HepG2 (cell line): ENCODE results near the gene GNAI2. TPM values are rescaled to one million over a fixed set of nuclear protein-coding genes. Genes with fewer than 3 reads are reported as not detected.

ENCODE experiments used
- BCLAF1 ChIP-seq: fragments of 450-650 bp; IDR thresholded peaks from 2 replicates; pipeline ENCODE4 v1.6.1; 2017; ENCODE audit warnings: mild to moderate bottlenecking
- CC2D1A ChIP-seq: sonication (generic); formaldehyde crosslinking; IDR thresholded peaks from 2 replicates; pipeline ENCODE4 v1.8.1; 2023; ENCODE audit warnings: mild to moderate bottlenecking, missing genetic modification reagents
- CEBPZ ChIP-seq: IDR thresholded peaks from 2 replicates; pipeline ENCODE4 v1.6.1; 2012; ENCODE audit warnings: low read length, improper control_type of control experiment
- FOSL2 ChIP-seq: sonication (generic); formaldehyde crosslinking; IDR thresholded peaks from 2 replicates; pipeline ENCODE4 v1.4.0; 2020; ENCODE audit warnings: missing genetic modification reagents
- FOXO4 ChIP-seq: sonication (generic); formaldehyde crosslinking; conservative IDR thresholded peaks from 2 replicates; pipeline ENCODE4 v1.8.1; 2023; ENCODE audit warnings: missing genetic modification reagents
- MED1 ChIP-seq: sonication (generic); formaldehyde crosslinking; IDR thresholded peaks from 2 replicates; pipeline ENCODE4 v1.4.0; 2020; ENCODE audit warnings: missing genetic modification reagents
- MED13 ChIP-seq: sonication (generic); formaldehyde crosslinking; IDR thresholded peaks from 2 replicates; pipeline ENCODE4 v1.5.0; 2020; ENCODE audit warnings: missing genetic modification reagents
- NFE2L1 ChIP-seq: sonication (generic); formaldehyde crosslinking; IDR thresholded peaks from 2 replicates; pipeline ENCODE4 v1.4.0; 2020; ENCODE audit warnings: missing genetic modification reagents, mild to moderate bottlenecking, borderline replicate concordance
- NFKBIZ ChIP-seq: IDR thresholded peaks from 2 replicates; pipeline ENCODE4 v1.6.1; 2018; ENCODE audit warnings: missing genetic modification reagents, missing compliant biosample characterization
- POLR2AphosphoS2 ChIP-seq: IDR thresholded peaks from 2 replicates; pipeline ENCODE4 v1.6.1; 2011; ENCODE audit warnings: low read depth, low read length, improper control_type of control experiment
- PRDM4 ChIP-seq: sonication (generic); formaldehyde crosslinking; IDR thresholded peaks from 2 replicates; pipeline ENCODE4 v1.9.0; 2021; ENCODE audit warnings: missing genetic modification reagents, borderline replicate concordance
- TBX2 ChIP-seq: sonication (generic); formaldehyde crosslinking; IDR thresholded peaks from 2 replicates; pipeline ENCODE4 v1.5.0; 2020; ENCODE audit warnings: missing genetic modification reagents, mild to moderate bottlenecking, borderline replicate concordance
- TCF7L2 ChIP-seq: IDR thresholded peaks from 2 replicates; pipeline ENCODE4 v1.6.1; 2011; ENCODE audit warnings: mild to moderate bottlenecking, low read depth, low read length, moderate library complexity
- TFDP1 ChIP-seq: IDR thresholded peaks from 2 replicates; pipeline ENCODE4 v1.6.1; 2016; ENCODE audit warnings: missing compliant biosample characterization, missing genetic modification reagents, borderline replicate concordance
- ZFP90 ChIP-seq: sonication (generic); formaldehyde crosslinking; IDR thresholded peaks from 2 replicates; pipeline ENCODE4 v1.8.0; 2022; ENCODE audit warnings: missing genetic modification reagents, mild to moderate bottlenecking, inconsistent platforms, borderline replicate concordance
- ZNF562 ChIP-seq: sonication (generic); formaldehyde crosslinking; IDR thresholded peaks from 2 replicates; pipeline ENCODE4 v1.8.0; 2022; ENCODE audit warnings: missing genetic modification reagents, borderline replicate concordance
- ZNF563 ChIP-seq: sonication (generic); formaldehyde crosslinking; IDR thresholded peaks from 2 replicates; pipeline ENCODE4 v1.8.0; 2022; ENCODE audit warnings: mild to moderate bottlenecking, moderate library complexity, missing genetic modification reagents
- polyA plus RNA-seq, 8 experiments: library from polyadenylated mRNA; depleted of rRNA in 3 of 8; stranded (reverse) in 7 of 8; unstranded in 1 of 8; fragments of >200 nt; fragmentation: Illumina TruSeq in 4 of 8; extraction: Trizol in 4 of 8; gene quantifications; 2 replicates each; pipeline versions ENCODE4 v1.2.1 to v1.2.3, GENCODE V29; 2011 to 2016; ENCODE audit warnings: low read depth in 4 of 8, missing spikeins in 1 of 8, mixed read lengths in 1 of 8; ENCODE audit not compliant: insufficient read depth in 1 of 8
- total RNA-seq, 5 experiments: library from RNA; depleted of rRNA; stranded (reverse); fragments of >200 nt; fragmentation: Illumina TruSeq; extraction: Trizol; gene quantifications; 2 replicates each; pipeline ENCODE4 v1.2.3, GENCODE V29; 2016; ENCODE audit warnings: low read depth in 1 of 5

GNAI2 gene
- total and polyA plus RNA-seq, 2 of the 13 experiments (the other 11 are each of a cell fraction or from before 2014, with no cell fraction given): 51.1 to 66.2 TPM

- no peak for TF ChIP-seq BCLAF1
- no peak for TF ChIP-seq TCF7L2
- peak; percentile 83 for TF ChIP-seq FOSL2
- peak; percentile 40; the same call in 1 of the 2 replicates for TF ChIP-seq TFDP1 (CRISPR knock-in tag)
- TF ChIP-seq ZNF562: no peak
- no peak for TF ChIP-seq PRDM4
- no peak for TF ChIP-seq MED13
- TF ChIP-seq POLR2AphosphoS2: no peak
- no peak for TF ChIP-seq CC2D1A (CRISPR knock-in tag)
- no peak for TF ChIP-seq TBX2 (CRISPR knock-in tag)
- TF ChIP-seq NFE2L1 (CRISPR knock-in tag): no peak
- peak; percentile 41; the same call in 1 of the 2 replicates for TF ChIP-seq MED1 (CRISPR knock-in tag)
- no peak for TF ChIP-seq CEBPZ
- TF ChIP-seq NFKBIZ (CRISPR knock-in tag): no peak
- 0 out of 2 replicates have a peak, but pooled peaks have one; percentile 15 for TF ChIP-seq ZNF563
- no peak for TF ChIP-seq ZFP90 (CRISPR knock-in tag)
- no peak for TF ChIP-seq FOXO4
Measured at GRCh38 chr3:50263478-50264382, 27.7 kb downstream of the GNAI2 start (continued).
